ENCODE measurements around the gene GNAO1. TPM values are rescaled to one million over a fixed set of nuclear protein-coding genes. Genes with fewer than 3 reads are reported as not detected.
A peak's percentile ranks its signal among the peaks of the same experiment; 100 is the strongest.

Gene GNAO1
- total RNA-seq, 1 donor from 2014 or later, result 250 TPM

DNA sequence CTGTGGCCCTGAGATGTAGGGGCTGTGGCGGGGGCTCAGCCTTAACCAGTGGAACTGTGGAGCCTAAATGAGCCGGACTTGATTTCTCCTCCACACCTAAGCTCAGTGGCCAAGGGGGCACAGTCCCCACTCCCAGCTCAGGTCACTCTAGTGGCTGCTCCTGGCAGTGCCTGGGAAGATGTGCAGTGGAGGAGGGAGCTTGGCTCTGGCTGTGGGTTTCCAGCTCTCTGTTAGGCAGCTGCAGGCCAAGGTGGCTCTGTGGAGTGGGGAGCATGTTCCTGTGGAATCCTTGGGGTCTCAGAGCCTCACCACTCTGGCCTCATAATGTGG lies 157.8 kb downstream of the GNAO1 start:
- Mint-ChIP-seq H3K4me1 (ENCODE audit: low read depth, unreplicated experiment) (peaks cover 13% of the 10 kb centered on the region), H3K36me3 (ENCODE audit: unreplicated experiment) (peaks cover 9% of the 10 kb centered on the region), H3K27ac (ENCODE audit: unreplicated experiment) (peak overlapping the region; percentile 77), H3K4me3 (ENCODE audit: unreplicated experiment) (no peak overlapping the region), H3K9me3 (ENCODE audit: unreplicated experiment) (peaks cover 19% of the 10 kb centered on the region), H3K27me3 (ENCODE audit: unreplicated experiment) (peaks cover 20% of the 10 kb centered on the region)
- DNase-seq, result no peak
- TF ChIP-seq CTCF (IDR thresholded peaks at IDR 0.05; ENCODE audit: partially characterized antibody, unreplicated experiment), result peak; percentile 10

DNA sequence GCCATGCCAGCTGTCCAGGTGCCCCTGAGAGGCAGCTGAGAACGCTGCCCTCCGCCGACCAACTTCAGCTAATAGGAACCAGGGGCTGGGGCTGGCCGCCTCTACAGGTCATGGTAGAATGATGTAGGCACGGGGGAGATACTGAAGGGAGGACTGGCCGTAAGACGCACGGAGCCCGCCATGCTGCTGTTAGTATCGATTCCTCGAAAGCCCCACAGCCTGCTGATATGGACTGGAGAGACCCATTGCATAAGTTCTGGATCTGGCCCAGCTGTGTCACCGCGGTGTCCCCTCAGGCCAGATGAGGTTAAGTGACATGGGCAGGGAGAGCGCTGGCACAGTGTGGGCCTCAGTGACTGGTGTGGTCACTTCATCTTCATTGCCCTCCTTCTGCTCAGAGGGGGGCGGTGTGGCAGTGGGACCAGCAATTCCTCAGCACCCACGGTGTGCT lies 158.4 kb downstream of the GNAO1 start:
- peaks cover 12% of the 10 kb centered on the region for H3K36me3 Mint-ChIP-seq (ENCODE audit: unreplicated experiment)
- H3K4me3 Mint-ChIP-seq (ENCODE audit: unreplicated experiment), result peak overlapping the region; percentile 21
- H3K27me3 Mint-ChIP-seq (ENCODE audit: unreplicated experiment), result peaks cover 22% of the 10 kb centered on the region
- H3K4me1 Mint-ChIP-seq (ENCODE audit: low read depth, unreplicated experiment), result peaks cover 13% of the 10 kb centered on the region
- DNase-seq, result peak; percentile 23
- no peak for TF ChIP-seq CTCF (IDR thresholded peaks at IDR 0.05; ENCODE audit: partially characterized antibody, unreplicated experiment)
- H3K9me3 Mint-ChIP-seq (ENCODE audit: unreplicated experiment), result peaks cover 22% of the 10 kb centered on the region
- no peak overlapping the region for H3K27ac Mint-ChIP-seq (ENCODE audit: unreplicated experiment)

GRCh38 chr16:56350491-56351405 lies 159.5 kb downstream of the GNAO1 start:
- peak; percentile 8 for DNase-seq
- Mint-ChIP-seq H3K27ac (ENCODE audit: unreplicated experiment) (peak overlapping the region; percentile 7), H3K27me3 (ENCODE audit: unreplicated experiment) (peaks cover 26% of the 10 kb centered on the region), H3K4me1 (ENCODE audit: low read depth, unreplicated experiment) (peaks cover 13% of the 10 kb centered on the region), H3K36me3 (ENCODE audit: unreplicated experiment) (peaks cover 14% of the 10 kb centered on the region), H3K4me3 (ENCODE audit: unreplicated experiment) (peak overlapping the region; percentile 47), H3K9me3 (ENCODE audit: unreplicated experiment) (peaks cover 24% of the 10 kb centered on the region)
- no peak for TF ChIP-seq CTCF (IDR thresholded peaks at IDR 0.05; ENCODE audit: partially characterized antibody, unreplicated experiment)

DNA sequence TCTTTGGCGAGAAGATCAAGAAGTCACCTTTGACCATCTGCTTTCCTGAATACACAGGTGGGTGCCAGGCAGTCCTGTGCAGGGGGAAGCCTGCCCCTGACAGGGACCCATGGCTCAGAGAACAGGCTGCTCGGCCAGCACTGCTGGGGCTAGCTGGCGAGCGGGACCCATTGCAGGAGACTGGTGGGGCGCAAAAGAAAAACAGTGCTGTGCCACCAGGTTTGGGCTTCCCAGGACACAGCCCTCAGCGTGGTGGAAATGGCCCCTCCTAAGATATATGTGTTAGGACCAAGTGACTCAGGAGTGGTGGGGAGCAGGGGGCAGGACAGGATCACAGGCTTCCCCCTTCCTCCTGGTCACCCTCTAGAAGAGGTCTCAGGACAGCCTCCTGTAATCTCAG lies 160.2 kb downstream of the GNAO1 start:
- Mint-ChIP-seq H3K27ac (ENCODE audit: unreplicated experiment) (peak overlapping the region; percentile 7), H3K27me3 (ENCODE audit: unreplicated experiment) (peaks cover 25% of the 10 kb centered on the region), H3K9me3 (ENCODE audit: unreplicated experiment) (peaks cover 21% of the 10 kb centered on the region), H3K36me3 (ENCODE audit: unreplicated experiment) (peaks cover 9% of the 10 kb centered on the region), H3K4me1 (ENCODE audit: low read depth, unreplicated experiment) (peaks cover 14% of the 10 kb centered on the region), H3K4me3 (ENCODE audit: unreplicated experiment) (peak overlapping the region; percentile 47)
- DNase-seq, result peak; percentile 5
- TF ChIP-seq CTCF (IDR thresholded peaks at IDR 0.05; ENCODE audit: partially characterized antibody, unreplicated experiment), result no peak
